WTC11 (cell line): ENCODE results near the gene SLC38A1. TPM values are rescaled to one million over a fixed set of nuclear protein-coding genes. Genes with fewer than 3 reads are reported as not detected.

Experiments
- ATAC-seq: fragments of 200-7000 bp; cut with Tn5 transposase; 2 replicates; pipeline ENCODE4 v1.10.0; 2021; ENCODE audit warnings: mild to moderate bottlenecking, moderate library complexity
- CTCF ChIA-PET: fragments of 300-600 bp; sonication (Branson Sonifier 250); formaldehyde crosslinking; loops from one replicate; lab custom pipeline; 2021; ENCODE audit warnings: antibody characterized with exemption; lab: Charles Lee
- POLR2A ChIA-PET: fragments of 350-600 bp; sonication (Branson Sonifier 250); formaldehyde crosslinking; loops from one replicate; lab custom pipeline; 2021; ENCODE audit warnings: antibody characterized with exemption; lab: Charles Lee
- DNase-seq: peaks from one replicate; pipeline ENCODE4 v3.0.0; 2021; ENCODE audit warnings: low spot score
- H3K27ac Mint-ChIP-seq: 2 replicates; pipeline ENCODE4 v1.8.0; 2021; ENCODE audit warnings: mixed read lengths
- H3K27me3 Mint-ChIP-seq: 2 replicates; pipeline ENCODE4 v1.8.0; 2021; ENCODE audit warnings: low read depth, mild to moderate bottlenecking, moderate library complexity, mixed read lengths
- H3K36me3 Mint-ChIP-seq: 2 replicates; pipeline ENCODE4 v1.8.0; 2021; ENCODE audit warnings: mixed read lengths
- H3K4me1 Mint-ChIP-seq: 2 replicates; pipeline ENCODE4 v1.8.0; 2022; ENCODE audit warnings: mixed read lengths
- H3K4me3 Mint-ChIP-seq: 2 replicates; pipeline ENCODE4 v1.8.0; 2021; ENCODE audit warnings: mild to moderate bottlenecking, moderate library complexity, mixed read lengths
- H3K9me3 Mint-ChIP-seq: 2 replicates; pipeline ENCODE4 v1.8.0; 2021; ENCODE audit warnings: mixed read lengths
- ETV6 ChIP-seq: sonication (generic); formaldehyde crosslinking; IDR thresholded peaks from 2 replicates; pipeline ENCODE4 v1.8.1; 2022; ENCODE audit warnings: mild to moderate bottlenecking, missing genetic modification reagents
- GRHL2 ChIP-seq: fragments of 250-450 bp; sonication (Bioruptor Pico); IDR thresholded peaks from 2 replicates; pipeline ENCODE4 v1.8.0; 2022; ENCODE audit warnings: mild to moderate bottlenecking, moderate library complexity; ENCODE audit not compliant: insufficient replicate concordance, severe bottlenecking
- HMGA2 ChIP-seq: fragments of 250-450 bp; sonication (Bioruptor Pico); IDR thresholded peaks from 2 replicates; pipeline ENCODE4 v1.4.0; 2021; ENCODE audit warnings: mild to moderate bottlenecking, moderate library complexity
- HMGXB4 ChIP-seq: sonication (generic); formaldehyde crosslinking; IDR thresholded peaks from 2 replicates; pipeline ENCODE4 v1.8.1; 2023; ENCODE audit warnings: mild to moderate bottlenecking, moderate library complexity, missing genetic modification reagents
- JAZF1 ChIP-seq: fragments of 250-450 bp; sonication (Bioruptor Pico); IDR thresholded peaks from 2 replicates; pipeline ENCODE4 v1.9.0; 2021; ENCODE audit warnings: moderate library complexity, mild to moderate bottlenecking, inconsistent platforms
- MYBL2 ChIP-seq: sonication (generic); formaldehyde crosslinking; IDR thresholded peaks from 2 replicates; pipeline ENCODE4 v1.8.1; 2023; ENCODE audit warnings: mild to moderate bottlenecking, moderate library complexity, missing genetic modification reagents
- NFATC4 ChIP-seq: fragments of 250-450 bp; sonication (Bioruptor Pico); IDR thresholded peaks from 2 replicates; pipeline ENCODE4 v1.9.0; 2021; ENCODE audit warnings: mild to moderate bottlenecking
- NFYB ChIP-seq: sonication (generic); formaldehyde crosslinking; conservative IDR thresholded peaks from 2 replicates; pipeline ENCODE4 v1.8.0; 2022; ENCODE audit warnings: low read depth, missing genetic modification reagents
- PRRX2 ChIP-seq: fragments of 250-450 bp; sonication (Bioruptor Pico); IDR thresholded peaks from 2 replicates; pipeline ENCODE4 v1.8.0; 2021; ENCODE audit warnings: mild to moderate bottlenecking
- SMAD3 ChIP-seq: sonication (generic); formaldehyde crosslinking; IDR thresholded peaks from 2 replicates; pipeline ENCODE4 v1.8.0; 2022; ENCODE audit warnings: missing genetic modification reagents, mild to moderate bottlenecking, borderline replicate concordance
- TEAD1 ChIP-seq: sonication (generic); formaldehyde crosslinking; IDR thresholded peaks from 2 replicates; pipeline ENCODE4 v1.8.0; 2022; ENCODE audit warnings: mild to moderate bottlenecking, missing genetic modification reagents
- USF2 ChIP-seq: sonication (generic); formaldehyde crosslinking; IDR thresholded peaks from 2 replicates; pipeline ENCODE4 v1.8.1; 2023; ENCODE audit warnings: mild to moderate bottlenecking, missing genetic modification reagents, moderate library complexity
- ZBTB21 ChIP-seq: sonication (generic); formaldehyde crosslinking; IDR thresholded peaks from 2 replicates; pipeline ENCODE4 v1.8.1; 2023; ENCODE audit warnings: mild to moderate bottlenecking, missing genetic modification reagents, borderline replicate concordance
- ZNF121 ChIP-seq: sonication (generic); formaldehyde crosslinking; IDR thresholded peaks from 2 replicates; pipeline ENCODE4 v1.8.0; 2023; ENCODE audit warnings: missing genetic modification reagents
- ZNF423 ChIP-seq: fragments of 250-450 bp; sonication (Bioruptor Pico); IDR thresholded peaks from 2 replicates; pipeline ENCODE4 v2.1.2; 2022; ENCODE audit warnings: mild to moderate bottlenecking, moderate library complexity
- ZNF532 ChIP-seq: fragments of 250-450 bp; sonication (Bioruptor Pico); IDR thresholded peaks from 2 replicates; pipeline ENCODE4 v1.9.0; 2021; ENCODE audit warnings: mild to moderate bottlenecking, borderline replicate concordance
- total RNA-seq: library from RNA; stranded (reverse); gene quantifications from 3 replicates; pipeline ENCODE4 v1.2.3, GENCODE V29; 2021

SLC38A1 gene
- total RNA-seq, 1 experiment from 2014 or later, result 179 TPM

- POLR2A ChIA-PET, result no interaction called here
- Mint-ChIP-seq H3K9me3 (peaks cover 33% of the 10 kb centered on the region), H3K27me3 (no peaks in the 10 kb centered on the region), H3K4me1 (peaks cover 34% of the 10 kb centered on the region), H3K36me3 (peaks cover 80% of the 10 kb centered on the region), H3K4me3 (no peak overlapping the region), H3K27ac (no peak overlapping the region)
- CTCF ChIA-PET, result interaction anchor here (0.7 kb wide), 1 partner anchor 120 kb away, joined by 3 read pairs; no protein-coding TSS in a partner anchor
- ATAC-seq (peak; percentile 66), DNase-seq (no peak)
- TF ChIP-seq USF2 (CRISPR knock-in tag) (no peak), ZBTB21 (CRISPR knock-in tag) (no peak), ZNF532 (no peak), HMGXB4 (CRISPR knock-in tag) (no peak), ETV6 (CRISPR knock-in tag) (no peak), SMAD3 (CRISPR knock-in tag) (no peak), GRHL2 (CRISPR knock-in tag) (no peak)
These were observed 24.4 kb downstream of the SLC38A1 start for GRCh38 chr12:46244273-46244915.

- Mint-ChIP-seq H3K27me3 (no peaks in the 10 kb centered on the region), H3K4me1 (peaks cover 22% of the 10 kb centered on the region), H3K36me3 (peaks cover 76% of the 10 kb centered on the region), H3K9me3 (peaks cover 19% of the 10 kb centered on the region), H3K4me3 (no peak overlapping the region), H3K27ac (no peak overlapping the region; the same call in 1 of the 2 replicates)
- DNase-seq, result no peak
- ChIA-PET POLR2A (no interaction called here), CTCF (no interaction called here)
- ATAC-seq, result no peak
- TF ChIP-seq ZNF121 (CRISPR knock-in tag) (peak; percentile 68; the same call in 1 of the 2 replicates), ZNF423 (CRISPR knock-in tag) (no peak)
These were observed 26.3 kb downstream of the SLC38A1 start for GRCh38 chr12:46242569-46242968.

- ATAC-seq, result no peak
- CTCF ChIA-PET, result no interaction called here
These were observed 28.4 kb downstream of the SLC38A1 start for GRCh38 chr12:46240436-46240835.

More at GRCh38 chr12:46240436-46240835, 28.4 kb downstream of the SLC38A1 start:
- Mint-ChIP-seq H3K36me3 (peaks cover 65% of the 10 kb centered on the region), H3K9me3 (0 out of 2 replicates have a peak, but pooled peaks cover 6% of the 10 kb centered on the region), H3K27me3 (no peaks in the 10 kb centered on the region), H3K4me3 (no peak overlapping the region), H3K4me1 (peaks cover 11% of the 10 kb centered on the region), H3K27ac (no peak overlapping the region)
- DNase-seq, result no peak
- TF ChIP-seq TEAD1 (CRISPR knock-in tag) (no peak), JAZF1 (CRISPR knock-in tag) (no peak), NFATC4 (CRISPR knock-in tag) (no peak), GRHL2 (CRISPR knock-in tag) (no peak), ZNF121 (CRISPR knock-in tag) (no peak), NFYB (CRISPR knock-in tag) (no peak), HMGA2 (no peak), PRRX2 (no peak), MYBL2 (CRISPR knock-in tag) (no peak), ZBTB21 (CRISPR knock-in tag) (no peak)
- POLR2A ChIA-PET, result no interaction called here
